Measurements from ENCODE around the gene GMEB1.

DNA sequence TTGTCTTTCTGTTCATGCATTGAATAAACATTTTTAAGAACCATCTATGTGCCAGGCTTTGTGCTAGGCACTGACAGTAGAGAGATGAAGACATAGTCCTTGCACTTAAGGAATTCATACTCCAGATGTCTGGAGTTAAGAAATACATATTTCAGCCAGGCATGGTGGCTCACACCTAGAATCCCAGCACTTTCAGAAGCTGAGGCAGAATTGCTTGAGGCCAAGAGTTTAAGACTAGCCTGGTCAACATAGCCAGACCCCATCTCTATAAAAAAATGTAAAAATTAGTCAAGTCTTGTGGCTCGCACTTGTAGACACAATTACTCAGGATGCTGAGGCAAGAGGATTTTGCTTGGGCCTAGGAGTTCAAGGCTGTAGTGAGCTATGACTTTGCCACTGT, 49.6 kb downstream of the GMEB1 start:
- TF ChIP-seq, protein P1, sequence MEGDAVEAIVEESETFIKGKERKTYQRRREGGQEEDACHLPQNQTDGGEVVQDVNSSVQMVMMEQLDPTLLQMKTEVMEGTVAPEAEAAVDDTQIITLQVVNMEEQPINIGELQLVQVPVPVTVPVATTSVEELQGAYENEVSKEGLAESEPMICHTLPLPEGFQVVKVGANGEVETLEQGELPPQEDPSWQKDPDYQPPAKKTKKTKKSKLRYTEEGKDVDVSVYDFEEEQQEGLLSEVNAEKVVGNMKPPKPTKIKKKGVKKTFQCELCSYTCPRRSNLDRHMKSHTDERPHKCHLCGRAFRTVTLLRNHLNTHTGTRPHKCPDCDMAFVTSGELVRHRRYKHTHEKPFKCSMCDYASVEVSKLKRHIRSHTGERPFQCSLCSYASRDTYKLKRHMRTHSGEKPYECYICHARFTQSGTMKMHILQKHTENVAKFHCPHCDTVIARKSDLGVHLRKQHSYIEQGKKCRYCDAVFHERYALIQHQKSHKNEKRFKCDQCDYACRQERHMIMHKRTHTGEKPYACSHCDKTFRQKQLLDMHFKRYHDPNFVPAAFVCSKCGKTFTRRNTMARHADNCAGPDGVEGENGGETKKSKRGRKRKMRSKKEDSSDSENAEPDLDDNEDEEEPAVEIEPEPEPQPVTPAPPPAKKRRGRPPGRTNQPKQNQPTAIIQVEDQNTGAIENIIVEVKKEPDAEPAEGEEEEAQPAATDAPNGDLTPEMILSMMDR (IDR thresholded peaks at IDR 0.05) = no peak
- TF ChIP-seq POLR2A (IDR thresholded peaks at IDR 0.05) = no peak
- no peak for TF ChIP-seq EP300 (IDR thresholded peaks at IDR 0.05)
